Measurements from ENCODE around the gene KIAA0825. TPM values are rescaled to one million over a fixed set of nuclear protein-coding genes. Genes with fewer than 3 reads are reported as not detected.

The KIAA0825 gene
- total and polyA plus RNA-seq, 8 donors, result 0.29 to 15.6 (median 1.5) TPM

DNA sequence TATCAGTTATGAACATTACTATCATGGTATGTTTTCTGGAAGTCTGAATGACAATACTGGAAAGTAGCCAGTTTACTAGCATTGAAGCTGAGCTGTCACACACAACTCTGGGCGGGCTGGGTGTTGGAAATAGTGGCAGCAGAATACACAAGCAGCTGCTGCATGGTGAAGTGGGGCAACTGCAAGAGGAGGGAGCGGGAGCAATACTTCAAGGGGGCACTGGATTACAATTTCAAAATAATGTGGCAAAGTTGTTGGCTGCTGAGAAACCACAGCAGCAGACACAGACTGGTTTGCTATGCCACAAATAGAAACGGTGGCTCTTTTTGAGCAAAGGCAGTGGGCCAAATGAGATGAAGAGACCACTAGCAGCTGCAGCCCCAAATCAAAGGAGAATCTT, 350.2 kb downstream of the KIAA0825 start:
- TF ChIP-seq POLR2AphosphoS5 (IDR thresholded peaks at IDR 0.05), result no peak
- intact Hi-C loops (cut with DNase I; ENCODE audit: low total_unique reads), result no loop called here
- H3K4me1 ChIP-seq, result peaks cover 0 to 4% (median 0%) of the 10 kb centered on the region in 4 donors
- H3K9me3 ChIP-seq, result peaks cover 0 to 6% (median 4%) of the 10 kb centered on the region in 4 donors
- no peaks in the 10 kb centered on the region for H3K27me3 ChIP-seq
- no peak overlapping the region for H3K27ac ChIP-seq
- no peaks in the 10 kb centered on the region for H3K36me3 ChIP-seq
- peak in 1 of 2 donors; percentile 32 for DNase-seq
- WGBS, 5 donors, result 51 to 67% (median 66%) methylated on average over 3 of the region's 3 CpGs
- H3K4me3 ChIP-seq, result no peak overlapping the region

DNA sequence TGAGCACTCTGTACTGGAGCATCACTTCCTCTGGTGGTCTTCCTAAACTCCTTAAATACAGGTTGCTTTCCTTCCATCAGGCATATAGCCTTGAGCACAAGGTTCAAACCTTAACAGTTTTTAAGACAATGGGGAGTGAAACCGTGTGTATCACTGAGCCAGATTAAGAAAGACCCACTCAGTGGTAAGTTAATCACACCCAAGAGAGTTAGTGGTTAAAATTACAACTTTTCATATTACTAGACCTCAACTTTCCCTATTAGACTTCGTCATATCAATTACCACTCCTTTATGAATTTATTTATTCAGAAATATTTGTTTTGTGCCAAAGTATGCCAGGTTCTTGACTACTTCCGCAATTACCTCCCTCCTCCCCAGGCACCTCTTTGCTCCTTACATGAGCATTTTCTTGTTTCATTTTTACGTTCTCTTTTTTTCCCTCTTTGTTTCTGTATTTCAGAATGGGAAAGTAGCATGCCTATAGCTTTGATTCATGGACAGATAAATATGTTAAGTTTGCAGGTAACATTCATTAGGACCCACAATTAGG, 351.0 kb downstream of the KIAA0825 start:
- WGBS, 5 donors, result 28 to 58% (median 35%) methylated on average over 4 of the region's 4 CpGs
- intact Hi-C loops (cut with DNase I; ENCODE audit: low total_unique reads), result no loop called here
- H3K27ac ChIP-seq, result no peak overlapping the region
- no peak for DNase-seq
- no peaks in the 10 kb centered on the region for H3K27me3 ChIP-seq
- H3K4me3 ChIP-seq, result no peak overlapping the region
- peaks cover 0 to 6% (median 4%) of the 10 kb centered on the region in 4 donors for H3K9me3 ChIP-seq
- no peak for TF ChIP-seq POLR2A (IDR thresholded peaks at IDR 0.05)
- no peak for TF ChIP-seq EP300 (IDR thresholded peaks at IDR 0.05)
- TF ChIP-seq, protein P1, sequence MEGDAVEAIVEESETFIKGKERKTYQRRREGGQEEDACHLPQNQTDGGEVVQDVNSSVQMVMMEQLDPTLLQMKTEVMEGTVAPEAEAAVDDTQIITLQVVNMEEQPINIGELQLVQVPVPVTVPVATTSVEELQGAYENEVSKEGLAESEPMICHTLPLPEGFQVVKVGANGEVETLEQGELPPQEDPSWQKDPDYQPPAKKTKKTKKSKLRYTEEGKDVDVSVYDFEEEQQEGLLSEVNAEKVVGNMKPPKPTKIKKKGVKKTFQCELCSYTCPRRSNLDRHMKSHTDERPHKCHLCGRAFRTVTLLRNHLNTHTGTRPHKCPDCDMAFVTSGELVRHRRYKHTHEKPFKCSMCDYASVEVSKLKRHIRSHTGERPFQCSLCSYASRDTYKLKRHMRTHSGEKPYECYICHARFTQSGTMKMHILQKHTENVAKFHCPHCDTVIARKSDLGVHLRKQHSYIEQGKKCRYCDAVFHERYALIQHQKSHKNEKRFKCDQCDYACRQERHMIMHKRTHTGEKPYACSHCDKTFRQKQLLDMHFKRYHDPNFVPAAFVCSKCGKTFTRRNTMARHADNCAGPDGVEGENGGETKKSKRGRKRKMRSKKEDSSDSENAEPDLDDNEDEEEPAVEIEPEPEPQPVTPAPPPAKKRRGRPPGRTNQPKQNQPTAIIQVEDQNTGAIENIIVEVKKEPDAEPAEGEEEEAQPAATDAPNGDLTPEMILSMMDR (IDR thresholded peaks at IDR 0.05), result no peak
- TF ChIP-seq POLR2AphosphoS5 (IDR thresholded peaks at IDR 0.05), result no peak
- peaks cover 0 to 4% (median 0%) of the 10 kb centered on the region in 4 donors for H3K4me1 ChIP-seq
- no peaks in the 10 kb centered on the region for H3K36me3 ChIP-seq

- Histone ChIP-seq H3K4me1 (peaks cover 0 to 4% (median 0%) of the 10 kb centered on the region in 4 donors), H3K9me3 (peaks cover 0 to 6% (median 2%) of the 10 kb centered on the region in 4 donors), H3K4me3 (no peak overlapping the region), H3K27ac (no peak overlapping the region), H3K36me3 (no peaks in the 10 kb centered on the region), H3K27me3 (no peaks in the 10 kb centered on the region)
- TF ChIP-seq POLR2A (IDR thresholded peaks at IDR 0.05) (no peak), EP300 (IDR thresholded peaks at IDR 0.05) (no peak), POLR2AphosphoS5 (IDR thresholded peaks at IDR 0.05) (no peak)
- TF ChIP-seq, protein P1 (IDR thresholded peaks at IDR 0.05), result no peak
- DNase-seq, result no peak
- intact Hi-C loops (cut with DNase I; ENCODE audit: low total_unique reads), result no loop called here
Measured at GRCh38 chr5:94266170-94266569, 352.2 kb downstream of the KIAA0825 start.

DNA sequence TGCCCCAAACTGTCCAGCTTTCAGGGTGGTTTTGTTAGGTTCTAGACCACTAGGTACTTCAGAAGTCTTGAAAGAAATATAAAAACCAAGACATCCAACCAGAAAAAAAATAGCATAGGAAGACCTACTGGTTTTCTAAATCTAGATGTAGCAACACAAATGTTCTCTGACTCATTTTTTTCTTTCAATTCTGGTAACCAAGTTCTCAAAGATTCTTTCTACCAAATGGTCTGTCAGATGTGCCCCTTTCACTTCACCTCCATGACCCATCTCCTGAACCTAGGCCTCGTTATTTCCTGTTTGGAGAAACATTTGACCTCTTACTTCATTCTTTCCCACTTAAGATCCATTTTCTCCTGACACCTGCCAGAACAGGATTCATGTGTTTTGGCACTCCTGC, 355.3 kb downstream of the KIAA0825 start:
- Histone ChIP-seq H3K4me1 (no peaks in the 10 kb centered on the region), H3K9me3 (no peaks in the 10 kb centered on the region), H3K27me3 (no peaks in the 10 kb centered on the region), H3K27ac (no peak overlapping the region), H3K36me3 (no peaks in the 10 kb centered on the region), H3K4me3 (no peak overlapping the region)
- WGBS, 5 donors, result 73 to 81% (median 78%) methylated on average over 1 of the region's 1 CpG
- TF ChIP-seq POLR2A (IDR thresholded peaks at IDR 0.05) (no peak), POLR2AphosphoS5 (IDR thresholded peaks at IDR 0.05) (no peak), EP300 (IDR thresholded peaks at IDR 0.05) (no peak)
- TF ChIP-seq, protein P1 (IDR thresholded peaks at IDR 0.05), result no peak
- intact Hi-C loops (cut with DNase I; ENCODE audit: low total_unique reads), result no loop called here
- no peak for DNase-seq

DNA sequence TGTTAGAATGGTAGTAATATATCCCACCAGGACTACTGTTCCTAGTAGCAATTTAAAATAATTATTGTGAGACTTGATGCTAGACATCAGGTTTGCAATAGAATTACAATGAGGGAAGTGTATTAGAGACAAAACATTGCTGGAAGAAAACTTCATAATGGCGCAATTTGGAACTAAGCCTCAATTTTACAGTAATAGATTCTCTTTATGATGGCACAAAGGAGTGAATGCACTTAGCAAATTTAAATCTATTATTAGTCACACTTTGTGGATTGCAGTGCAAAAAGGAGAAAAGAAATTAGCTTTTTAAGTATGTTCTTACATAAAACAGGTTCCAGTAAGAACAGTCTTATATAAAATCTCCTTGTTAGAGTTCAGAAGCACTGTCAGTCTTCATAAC, 358.3 kb downstream of the KIAA0825 start:
- DNase-seq, result no peak
- no peaks in the 10 kb centered on the region for H3K36me3 ChIP-seq
- no peak overlapping the region for H3K27ac ChIP-seq
- TF ChIP-seq POLR2A (IDR thresholded peaks at IDR 0.05) (no peak), EP300 (IDR thresholded peaks at IDR 0.05) (no peak), POLR2AphosphoS5 (IDR thresholded peaks at IDR 0.05) (no peak)
- TF ChIP-seq, protein P1 (IDR thresholded peaks at IDR 0.05), result no peak
- H3K4me3 ChIP-seq, result no peak overlapping the region
- no peaks in the 10 kb centered on the region for H3K9me3 ChIP-seq
- H3K27me3 ChIP-seq, result no peaks in the 10 kb centered on the region
- WGBS, 5 donors, result 96 to 98% (median 97%) methylated on average over 1 of the region's 1 CpG
- H3K4me1 ChIP-seq, result no peaks in the 10 kb centered on the region
- intact Hi-C loops (cut with DNase I; ENCODE audit: low total_unique reads), result no loop called here
